GM18499 (cell line): ENCODE results near the gene HUNK.
"Not testable (repeated sequence)": the region's sequence is repeated elsewhere in the genome, so short reads cannot be mapped to it uniquely, and the experiment has no call there.

Experiments used
- ATAC-seq: cut with Tn5 transposase; IDR thresholded peaks from one replicate; pipeline ENCODE4 v1.9.1; 2021; ENCODE audit warnings: moderate number of reproducible peaks; ENCODE audit not compliant: insufficient read depth, unreplicated experiment

The HUNK gene

GRCh38 chr21:32036756-32037155 is 163.9 kb downstream of the HUNK start:
- ATAC-seq, result no peak

- ATAC-seq, result not testable (repeated sequence)
These were observed 165.9 kb downstream of the HUNK start for GRCh38 chr21:32038751-32039150.

- ATAC-seq, result no peak
These were observed 170.6 kb downstream of the HUNK start for GRCh38 chr21:32043458-32043857.

- ATAC-seq, result no peak
These were observed 171.7 kb downstream of the HUNK start for GRCh38 chr21:32044205-32045180.

- ATAC-seq, result no peak
These were observed 173.4 kb downstream of the HUNK start for GRCh38 chr21:32046191-32046590.

GRCh38 chr21:32048353-32048752 is 175.5 kb downstream of the HUNK start:
- no peak for ATAC-seq
